GM23248 (cell line): ENCODE measurements around the gene CARMIL1.

Experiments
- EZH2 ChIP-seq: fragments of 200-600 bp; sonication (generic); IDR thresholded peaks from 2 replicates; pipeline ENCODE4 v1.6.1; 2018; ENCODE audit warnings: antibody characterized with exemption, mild to moderate bottlenecking; ENCODE audit not compliant: insufficient read depth, poor library complexity, severe bottlenecking
- EZH2phosphoT487 ChIP-seq: fragments of 200-600 bp; sonication (generic); IDR thresholded peaks from 2 replicates; pipeline ENCODE4 v1.6.1; 2018; ENCODE audit warnings: antibody characterized with exemption, moderate library complexity, mild to moderate bottlenecking, low read depth; ENCODE audit not compliant: insufficient read depth

DNA sequence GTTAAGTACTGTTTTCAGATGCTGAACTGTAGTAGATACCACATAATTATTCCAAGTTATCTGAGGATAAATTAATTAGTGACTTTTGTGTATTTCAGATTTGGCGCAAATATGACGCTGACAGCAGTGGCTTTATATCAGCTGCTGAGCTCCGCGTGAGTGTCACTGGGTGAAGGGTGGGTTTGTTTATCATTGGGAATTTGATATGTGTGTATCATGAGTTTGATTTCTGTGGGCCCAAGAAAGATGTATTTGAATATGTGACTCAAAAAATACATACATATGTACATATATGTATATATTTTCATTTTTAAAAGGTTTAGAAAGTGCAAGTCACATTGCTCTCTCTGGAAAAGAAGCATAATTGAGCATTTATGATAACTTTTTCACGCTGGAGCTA, 390.2 kb downstream of the CARMIL1 start:
- TF ChIP-seq EZH2 (no peak), EZH2phosphoT487 (no peak)
